HG03045 (cell line): Measurements from ENCODE around the gene PPP1R9B.

Source experiments
- ATAC-seq: cut with Tn5 transposase; IDR thresholded peaks from one replicate; pipeline ENCODE4 v1.9.1; 2021; ENCODE audit warnings: mild to moderate bottlenecking, moderate library complexity; ENCODE audit not compliant: unreplicated experiment

PPP1R9B gene

DNA sequence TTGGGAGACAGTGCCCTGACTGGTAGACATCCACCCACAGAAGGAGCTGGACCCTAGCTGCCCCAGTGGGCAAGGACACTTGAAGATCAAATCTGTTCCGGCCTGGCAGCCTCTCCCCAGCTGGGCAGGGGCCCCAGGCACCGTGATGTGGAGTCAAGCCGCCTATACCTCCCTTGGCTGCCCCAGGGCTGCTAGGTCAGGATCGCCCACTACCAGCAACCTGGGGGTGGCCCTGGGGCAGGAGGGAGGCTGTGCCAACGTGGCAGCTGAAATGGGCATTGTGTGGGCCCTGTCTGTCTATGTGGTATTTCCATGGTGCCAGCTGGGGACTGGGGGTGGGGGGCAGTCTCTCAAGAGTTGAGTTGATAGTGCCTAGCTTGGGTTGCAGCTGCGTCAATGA lies 54.4 kb downstream of the PPP1R9B start:
- ATAC-seq: no peak

GRCh38 chr17:50095626-50096037 lies 54.8 kb downstream of the PPP1R9B start:
- ATAC-seq: no peak

DNA sequence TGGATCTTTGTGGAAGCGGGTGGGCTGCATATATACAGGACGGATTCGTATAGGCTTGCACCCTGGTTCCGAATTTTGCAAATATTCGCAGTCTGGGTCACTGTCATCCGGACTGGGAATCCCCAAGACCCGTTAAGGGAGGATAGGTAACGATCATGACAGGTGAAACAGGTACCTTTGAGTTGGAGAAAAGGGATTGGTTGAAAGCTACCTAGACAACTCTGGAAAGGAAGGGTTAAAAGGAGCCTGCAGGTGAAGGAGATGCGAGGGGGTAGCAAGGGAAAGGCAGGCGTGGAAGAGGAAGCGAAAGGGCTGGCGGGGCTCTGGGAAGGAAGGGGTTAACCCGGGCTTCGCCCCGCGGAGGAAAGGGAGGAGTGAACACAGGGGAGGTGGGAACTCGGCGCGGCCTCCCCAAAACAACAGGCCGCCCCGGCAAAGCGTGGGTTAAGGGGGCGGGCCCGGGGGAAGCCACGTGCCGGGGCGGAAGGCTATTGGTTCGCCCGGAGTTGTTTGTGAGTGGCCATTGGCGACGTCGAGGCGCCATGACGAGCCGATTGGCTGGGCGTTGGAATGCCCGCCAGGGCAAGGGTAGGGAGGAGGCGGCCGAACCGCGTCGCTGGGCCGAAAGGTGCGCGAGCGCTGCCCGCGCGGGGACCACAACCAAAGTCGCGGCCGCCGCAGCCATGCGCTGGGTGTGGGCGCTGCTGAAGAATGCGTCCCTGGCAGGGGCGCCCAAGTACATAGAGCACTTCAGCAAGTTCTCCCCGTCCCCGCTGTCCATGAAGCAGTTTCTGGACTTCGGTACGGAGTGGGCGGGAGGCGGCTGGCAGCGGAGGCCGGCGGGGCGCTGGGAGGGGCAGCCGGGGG lies 55.5 kb downstream of the PPP1R9B start, which contains the start of gene PDK2:
Gene PDK2, plus strand, starts transcription at position 599 of the 867 bp plus-strand sequence. Its CDS starts 85 bp downstream, at position 684.
- ATAC-seq: peak; percentile 84

- ATAC-seq: no peak
These were observed 56.2 kb downstream of the PPP1R9B start for GRCh38 chr17:50094243-50094752.

DNA sequence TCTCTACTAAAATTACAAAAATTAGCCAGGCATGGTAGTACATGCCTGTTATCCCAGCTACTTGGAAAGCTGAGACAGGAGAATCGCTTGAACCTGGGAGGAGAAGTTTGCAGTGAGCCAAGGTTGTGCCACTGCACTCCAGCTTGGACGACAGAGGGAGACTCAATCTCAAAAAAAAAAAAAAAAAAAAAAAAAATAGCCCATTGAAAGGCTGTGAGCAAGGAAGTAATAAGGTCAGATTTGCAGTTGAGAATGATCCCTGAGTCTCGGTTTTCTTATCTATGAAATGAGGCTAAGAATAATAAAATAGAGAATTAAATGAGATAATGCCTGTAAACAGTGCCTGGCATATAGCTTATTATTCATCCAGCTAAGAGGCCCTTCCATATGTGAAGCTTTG lies 56.7 kb downstream of the PPP1R9B start:
- no peak for ATAC-seq

GRCh38 chr17:50093246-50093645 lies 57.2 kb downstream of the PPP1R9B start:
- no peak for ATAC-seq

GRCh38 chr17:50091918-50092285 lies 58.6 kb downstream of the PPP1R9B start:
- ATAC-seq: no peak

DNA sequence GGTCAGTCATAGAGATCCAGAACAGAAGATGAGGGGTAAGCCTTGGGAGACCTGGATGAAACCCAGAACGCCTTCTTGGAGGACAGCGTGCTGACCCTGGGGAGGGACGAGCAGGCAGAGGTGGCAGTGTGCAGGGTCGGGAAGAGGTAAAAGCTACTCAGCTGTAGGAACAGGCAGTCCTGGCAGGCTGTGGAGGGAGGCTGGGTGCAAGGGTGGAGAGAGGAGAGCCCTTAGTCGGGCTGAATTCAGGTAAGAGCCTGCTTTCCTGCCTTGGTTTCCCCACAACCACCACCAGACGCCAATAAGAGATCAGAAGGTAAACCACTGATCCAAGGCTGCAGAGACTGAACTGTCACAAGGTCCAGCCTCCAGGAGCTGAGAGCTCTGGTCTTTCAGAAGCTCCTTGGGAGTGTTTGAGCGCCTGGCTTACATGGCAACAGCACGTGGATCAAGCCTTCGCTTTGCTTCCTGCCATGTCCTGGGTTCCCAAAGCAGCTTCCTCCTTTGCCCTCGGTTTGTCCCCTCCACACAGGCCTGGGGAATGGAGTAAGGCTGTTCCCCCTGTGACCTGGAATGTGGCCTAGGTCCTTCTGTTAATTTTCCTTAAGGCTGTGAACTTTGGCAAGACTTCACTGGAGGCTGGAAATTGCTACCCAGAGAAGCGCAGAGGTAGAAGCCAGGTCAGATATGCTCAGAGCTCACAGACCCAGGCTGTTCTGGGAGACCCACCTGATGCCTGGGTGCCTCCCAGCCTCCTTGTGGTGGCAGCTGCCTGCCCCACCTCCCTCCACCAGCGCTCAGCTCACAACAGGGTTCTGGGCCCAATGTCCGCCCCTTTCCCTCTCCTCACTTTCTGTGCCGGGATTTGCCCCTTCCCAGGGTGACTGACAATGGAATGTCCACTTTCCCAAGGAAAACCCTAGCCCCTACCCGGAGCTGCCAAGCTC lies 59.2 kb downstream of the PPP1R9B start:
- no peak for ATAC-seq

GRCh38 chr17:50090071-50090470 lies 60.4 kb downstream of the PPP1R9B start:
- ATAC-seq: no peak

DNA sequence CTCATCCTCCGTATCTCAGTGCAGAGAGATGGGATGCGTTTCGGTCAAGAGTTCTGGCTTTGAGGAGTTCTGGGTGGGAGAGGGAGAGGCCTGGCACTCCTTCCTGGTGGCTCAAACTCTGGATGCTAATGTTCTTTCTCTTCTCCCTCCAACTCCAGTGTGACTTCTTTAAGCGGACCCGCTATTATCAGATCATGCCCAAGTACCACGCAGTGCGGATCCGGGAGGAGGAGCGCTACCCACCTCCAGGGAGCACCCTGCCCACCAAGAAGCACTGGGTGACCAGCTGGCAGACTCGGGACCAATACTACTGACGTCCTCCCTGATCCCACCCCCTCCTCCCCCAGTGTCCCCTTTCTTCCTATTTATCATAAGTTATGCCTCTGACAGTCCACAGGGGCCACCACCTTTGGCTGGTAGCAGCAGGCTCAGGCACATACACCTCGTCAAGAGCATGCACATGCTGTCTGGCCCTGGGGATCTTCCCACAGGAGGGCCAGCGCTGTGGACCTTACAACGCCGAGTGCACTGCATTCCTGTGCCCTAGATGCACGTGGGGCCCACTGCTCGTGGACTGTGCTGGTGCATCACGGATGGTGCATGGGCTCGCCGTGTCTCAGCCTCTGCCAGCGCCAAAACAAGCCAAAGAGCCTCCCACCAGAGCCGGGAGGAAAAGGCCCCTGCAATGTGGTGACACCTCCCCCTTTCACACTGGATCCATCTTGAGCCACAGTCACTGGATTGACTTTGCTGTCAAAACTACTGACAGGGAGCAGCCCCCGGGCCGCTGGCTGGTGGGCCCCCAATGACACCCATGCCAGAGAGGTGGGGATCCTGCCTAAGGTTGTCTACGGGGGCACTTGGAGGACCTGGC lies 61.3 kb downstream of the PPP1R9B start:
- no peak for ATAC-seq

DNA sequence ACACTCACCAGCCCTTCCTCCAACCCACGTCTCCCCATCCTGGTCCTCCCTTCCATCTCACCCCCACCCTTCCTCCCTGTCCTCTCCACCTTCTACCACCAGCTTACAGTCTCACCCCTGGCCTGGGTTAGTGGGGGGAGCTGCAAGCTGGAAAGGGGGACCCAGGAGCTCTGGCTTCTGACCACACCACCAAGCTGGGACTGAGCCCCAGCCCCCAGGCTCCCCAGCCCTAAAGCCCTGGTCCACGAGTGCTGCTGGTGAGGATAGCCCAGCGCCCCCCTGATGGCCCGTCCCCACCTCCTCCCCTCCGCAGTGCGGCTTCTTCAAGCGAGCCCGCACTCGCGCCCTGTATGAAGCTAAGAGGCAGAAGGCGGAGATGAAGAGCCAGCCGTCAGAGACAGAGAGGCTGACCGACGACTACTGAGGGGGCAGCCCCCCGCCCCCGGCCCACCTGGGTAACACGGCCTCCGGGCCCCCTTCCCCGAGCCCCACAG lies 62.5 kb downstream of the PPP1R9B start:
- ATAC-seq: no peak

GRCh38 chr17:50087246-50087911 lies 63.1 kb downstream of the PPP1R9B start:
- no peak for ATAC-seq
